GM23338 (cell line): ENCODE results near the gene PILRB. TPM values are rescaled to one million over a fixed set of nuclear protein-coding genes. Genes with fewer than 3 reads are reported as not detected.

Experiments
- ATAC-seq: fragments of 200-7000 bp; cut with Tn5 transposase; 3 replicates; pipeline ENCODE4 v1.9.1; 2020
- DNase-seq: peaks from one replicate; pipeline ENCODE4 v3.0.0-alpha.2; 2015; ENCODE audit warnings: low spot score
- H2AFZ ChIP-seq: fragments of 200-600 bp; sonication (generic); 2 replicates; pipeline ENCODE4 v1.8.0; 2016; ENCODE audit warnings: antibody characterized with exemption, mild to moderate bottlenecking, moderate library complexity
- H3F3A ChIP-seq: fragments of 200-600 bp; sonication (generic); replicated peaks from 2 replicates; pipeline ENCODE4 v1.8.0; 2017; ENCODE audit warnings: antibody characterized with exemption, mixed run types, low read depth
- H3K27ac ChIP-seq: fragments of 200-600 bp; sonication (generic); 2 replicates; pipeline ENCODE4 v1.6.1; 2016; ENCODE audit warnings: low read depth
- H3K27me3 ChIP-seq: fragments of 200-600 bp; sonication (generic); 2 replicates; pipeline ENCODE4 v1.8.0; 2016; ENCODE audit warnings: mild to moderate bottlenecking, mixed run types, moderate library complexity; ENCODE audit not compliant: insufficient read depth
- H3K36me3 ChIP-seq: fragments of 200-600 bp; sonication (generic); 2 replicates; pipeline ENCODE4 v1.8.0; 2016; ENCODE audit warnings: mild to moderate bottlenecking; ENCODE audit not compliant: insufficient read depth
- H3K4me1 ChIP-seq: fragments of 200-600 bp; sonication (generic); 2 replicates; pipeline ENCODE4 v1.8.0; 2016; ENCODE audit warnings: mild to moderate bottlenecking, moderate library complexity; ENCODE audit not compliant: insufficient read depth
- H3K4me2 ChIP-seq: fragments of 200-600 bp; sonication (generic); 2 replicates; pipeline ENCODE4 v1.7.1; 2017; ENCODE audit warnings: mixed run types
- H3K4me3 ChIP-seq: fragments of 200-600 bp; sonication (generic); 2 replicates; pipeline ENCODE4 v1.6.1; 2016; ENCODE audit warnings: mixed run types
- H3K79me2 ChIP-seq: fragments of 200-600 bp; sonication (generic); replicated peaks from 2 replicates; pipeline ENCODE4 v1.8.0; 2017; ENCODE audit warnings: mild to moderate bottlenecking; ENCODE audit not compliant: insufficient read depth
- H3K9me2 ChIP-seq: fragments of 200-600 bp; sonication (generic); 2 replicates; pipeline ENCODE4 v1.8.0; 2017; ENCODE audit not compliant: insufficient read depth
- H4K20me1 ChIP-seq: fragments of 200-600 bp; sonication (generic); replicated peaks from 2 replicates; pipeline ENCODE4 v1.8.0; 2017; ENCODE audit warnings: mild to moderate bottlenecking; ENCODE audit not compliant: insufficient read depth
- H3K27ac Mint-ChIP-seq: 2 replicates; pipeline ENCODE4 v1.8.0; 2020; ENCODE audit warnings: inconsistent platforms, mild to moderate bottlenecking, moderate library complexity, mixed read lengths
- H3K27me3 Mint-ChIP-seq: 3 replicates; pipeline ENCODE4 v1.8.0; 2022; ENCODE audit warnings: low read depth, mild to moderate bottlenecking, moderate library complexity, mixed read lengths, inconsistent platforms; ENCODE audit not compliant: insufficient read depth, poor library complexity
- H3K36me3 Mint-ChIP-seq: 3 replicates; pipeline ENCODE4 v1.8.0; 2021; ENCODE audit warnings: low read depth, mild to moderate bottlenecking, inconsistent platforms, moderate library complexity, mixed read lengths
- H3K4me1 Mint-ChIP-seq: 3 replicates; pipeline ENCODE4 v1.8.0; 2020; ENCODE audit warnings: mild to moderate bottlenecking, inconsistent platforms, mixed read lengths
- H3K4me3 Mint-ChIP-seq: 3 replicates; pipeline ENCODE4 v1.8.0; 2021; ENCODE audit warnings: moderate library complexity, mild to moderate bottlenecking, inconsistent platforms, mixed read lengths
- H3K9me3 Mint-ChIP-seq: 3 replicates; pipeline ENCODE4 v1.8.0; 2020; ENCODE audit warnings: moderate library complexity, mild to moderate bottlenecking, inconsistent platforms, mixed read lengths
- CTCF ChIP-seq, 2 experiments: fragments of 200-600 bp in 1 of 2; sonication (generic) in 1 of 2; conservative IDR thresholded peaks; 2 replicates each; pipeline versions ENCODE4 v1.5.1 to v1.6.1; 2016 to 2017; ENCODE audit warnings: antibody characterized with exemption in 2 of 2, low read depth in 2 of 2, mild to moderate bottlenecking in 2 of 2, moderate library complexity in 1 of 2
- ETS1 ChIP-seq: IDR thresholded peaks from 2 replicates; pipeline ENCODE4 v1.6.1; 2016; ENCODE audit warnings: antibody characterized with exemption
- EZH2phosphoT487 ChIP-seq: fragments of 200-600 bp; sonication (generic); IDR thresholded peaks from one replicate; pipeline ENCODE4 v1.8.1; 2018; ENCODE audit warnings: antibody characterized with exemption; ENCODE audit not compliant: unreplicated experiment
- ZNF462 ChIP-seq: fragments of 250-450 bp; sonication (Bioruptor Pico); IDR thresholded peaks from 2 replicates; pipeline ENCODE4 v1.5.0; 2020; ENCODE audit warnings: mild to moderate bottlenecking, moderate library complexity
- polyA plus RNA-seq: library from polyadenylated mRNA; unstranded; fragments of >200 nt; fragmentation: Nextera tagmentation; extraction: Ambion mirVana; gene quantifications from 2 replicates; pipeline ENCODE4 v1.2.1, GENCODE V29; 2016
- total RNA-seq: library from RNA; depleted of rRNA; stranded (reverse); fragments of >200 nt; shearing (Covaris generic); gene quantifications from 2 replicates; pipeline ENCODE4 v1.2.3, GENCODE V29; 2014

Gene PILRB
- total and polyA plus RNA-seq, 2 experiments from 2014 or later: 25.3 to 43.0 TPM

- TF ChIP-seq ZNF462 (CRISPR knock-in tag) (no peak), EZH2phosphoT487 (no peak)
These were observed 48.9 kb downstream of the PILRB start (continued) for GRCh38 chr7:100406767-100407166.

- Histone ChIP-seq H2AFZ (no peak overlapping the region), H3K27ac (no peak overlapping the region), H3K36me3 (no peaks in the 10 kb centered on the region), H3K9me2 (no peaks in the 10 kb centered on the region), H3K27me3 (no peaks in the 10 kb centered on the region), H3K4me2 (no peak overlapping the region), H3K4me3 (no peak overlapping the region), H4K20me1 (no peaks in the 10 kb centered on the region), H3K79me2 (no peaks in the 10 kb centered on the region), H3F3A (no peaks in the 10 kb centered on the region), H3K4me1 (no peaks in the 10 kb centered on the region)
- ATAC-seq: peak; percentile 93
- Mint-ChIP-seq H3K4me3 (no peak overlapping the region), H3K4me1 (peaks cover 3% of the 10 kb centered on the region; the same call in 1 of the 3 replicates), H3K27ac (no peak overlapping the region), H3K36me3 (no peaks in the 10 kb centered on the region), H3K27me3 (no peaks in the 10 kb centered on the region), H3K9me3 (no peaks in the 10 kb centered on the region)
- TF ChIP-seq CTCF (conservative IDR thresholded peaks at IDR 0.05; ENCODE audit: low read depth in 2 of 2): peak; percentile 73 to 82
- TF ChIP-seq ETS1: no peak
- DNase-seq: peak; percentile 89
These were observed 49.6 kb downstream of the PILRB start for GRCh38 chr7:100407285-100408180.
